Nephron progenitor cell (in vitro differentiated cells): ENCODE data around the gene SPTB.

ENCODE experiments used
- DNase-seq: peaks from one replicate; pipeline ENCODE4 v3.0.0; 2021
- H3K27ac Mint-ChIP-seq: 2 replicates; pipeline ENCODE4 v1.8.0; 2021; ENCODE audit warnings: mild to moderate bottlenecking, moderate library complexity, mixed read lengths
- H3K27me3 Mint-ChIP-seq: 2 replicates; pipeline ENCODE4 v1.8.0; 2021; ENCODE audit warnings: mild to moderate bottlenecking, low read depth, mixed read lengths; ENCODE audit not compliant: poor library complexity
- H3K36me3 Mint-ChIP-seq: 2 replicates; pipeline ENCODE4 v1.8.0; 2021; ENCODE audit warnings: low read depth, mixed read lengths
- H3K4me1 Mint-ChIP-seq: 2 replicates; pipeline ENCODE4 v1.8.0; 2021; ENCODE audit warnings: mixed read lengths
- H3K4me3 Mint-ChIP-seq: 2 replicates; pipeline ENCODE4 v1.8.0; 2021; ENCODE audit warnings: mild to moderate bottlenecking, moderate library complexity, mixed read lengths
- H3K9me3 Mint-ChIP-seq: 2 replicates; pipeline ENCODE4 v1.8.0; 2021; ENCODE audit warnings: mild to moderate bottlenecking, moderate library complexity, mixed read lengths
- TF ChIP-seq, protein P1 (sequence below): fragments of 200-600 bp; sonication (generic); IDR thresholded peaks from 2 replicates; pipeline ENCODE4 v1.5.0; 2021; ENCODE audit warnings: antibody characterized with exemption

The SPTB gene

DNA sequence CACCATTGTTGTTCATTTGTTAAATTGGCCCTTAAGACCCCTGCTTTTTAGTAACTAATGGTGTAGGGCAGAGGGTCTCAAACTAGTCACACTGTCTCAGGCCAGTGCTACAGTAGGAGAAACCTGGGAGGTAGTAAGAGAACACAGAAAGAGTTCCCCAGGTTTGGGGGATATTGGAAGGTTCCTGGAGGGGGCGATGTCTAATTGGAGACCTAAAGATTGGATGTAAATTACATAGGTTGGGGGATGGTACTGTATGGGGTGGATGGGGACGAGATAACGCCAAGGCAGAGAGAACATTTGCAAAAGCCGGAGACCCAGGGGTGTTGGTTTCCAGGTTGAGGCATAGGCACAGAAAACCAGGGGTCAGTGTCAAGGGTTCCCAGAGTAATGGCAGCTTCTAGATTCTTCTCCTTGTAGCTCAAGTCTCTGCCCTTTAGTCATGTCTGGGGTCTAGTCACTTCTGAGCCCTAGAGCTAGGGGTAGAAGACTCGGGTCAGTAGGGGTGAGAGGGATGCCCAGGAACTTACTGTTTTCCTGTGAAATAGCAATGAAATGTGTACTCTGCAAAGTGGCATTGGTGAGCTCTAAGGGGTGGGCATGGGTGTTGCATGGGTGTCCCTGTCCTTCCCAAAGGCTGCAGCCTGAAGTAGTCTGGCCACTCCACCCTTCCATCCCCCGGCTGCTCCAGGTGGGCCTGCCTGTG is 153.7 kb downstream of the SPTB start:
- no peaks in the 10 kb centered on the region for H3K9me3 Mint-ChIP-seq
- no peak overlapping the region for H3K4me3 Mint-ChIP-seq
- peaks cover 63% of the 10 kb centered on the region for H3K4me1 Mint-ChIP-seq
- DNase-seq, result no peak
- H3K27ac Mint-ChIP-seq, result no peak overlapping the region
- TF ChIP-seq, protein P1, sequence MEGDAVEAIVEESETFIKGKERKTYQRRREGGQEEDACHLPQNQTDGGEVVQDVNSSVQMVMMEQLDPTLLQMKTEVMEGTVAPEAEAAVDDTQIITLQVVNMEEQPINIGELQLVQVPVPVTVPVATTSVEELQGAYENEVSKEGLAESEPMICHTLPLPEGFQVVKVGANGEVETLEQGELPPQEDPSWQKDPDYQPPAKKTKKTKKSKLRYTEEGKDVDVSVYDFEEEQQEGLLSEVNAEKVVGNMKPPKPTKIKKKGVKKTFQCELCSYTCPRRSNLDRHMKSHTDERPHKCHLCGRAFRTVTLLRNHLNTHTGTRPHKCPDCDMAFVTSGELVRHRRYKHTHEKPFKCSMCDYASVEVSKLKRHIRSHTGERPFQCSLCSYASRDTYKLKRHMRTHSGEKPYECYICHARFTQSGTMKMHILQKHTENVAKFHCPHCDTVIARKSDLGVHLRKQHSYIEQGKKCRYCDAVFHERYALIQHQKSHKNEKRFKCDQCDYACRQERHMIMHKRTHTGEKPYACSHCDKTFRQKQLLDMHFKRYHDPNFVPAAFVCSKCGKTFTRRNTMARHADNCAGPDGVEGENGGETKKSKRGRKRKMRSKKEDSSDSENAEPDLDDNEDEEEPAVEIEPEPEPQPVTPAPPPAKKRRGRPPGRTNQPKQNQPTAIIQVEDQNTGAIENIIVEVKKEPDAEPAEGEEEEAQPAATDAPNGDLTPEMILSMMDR, result no peak
- peaks cover 17% of the 10 kb centered on the region for H3K27me3 Mint-ChIP-seq
- peaks cover 35% of the 10 kb centered on the region for H3K36me3 Mint-ChIP-seq

DNA sequence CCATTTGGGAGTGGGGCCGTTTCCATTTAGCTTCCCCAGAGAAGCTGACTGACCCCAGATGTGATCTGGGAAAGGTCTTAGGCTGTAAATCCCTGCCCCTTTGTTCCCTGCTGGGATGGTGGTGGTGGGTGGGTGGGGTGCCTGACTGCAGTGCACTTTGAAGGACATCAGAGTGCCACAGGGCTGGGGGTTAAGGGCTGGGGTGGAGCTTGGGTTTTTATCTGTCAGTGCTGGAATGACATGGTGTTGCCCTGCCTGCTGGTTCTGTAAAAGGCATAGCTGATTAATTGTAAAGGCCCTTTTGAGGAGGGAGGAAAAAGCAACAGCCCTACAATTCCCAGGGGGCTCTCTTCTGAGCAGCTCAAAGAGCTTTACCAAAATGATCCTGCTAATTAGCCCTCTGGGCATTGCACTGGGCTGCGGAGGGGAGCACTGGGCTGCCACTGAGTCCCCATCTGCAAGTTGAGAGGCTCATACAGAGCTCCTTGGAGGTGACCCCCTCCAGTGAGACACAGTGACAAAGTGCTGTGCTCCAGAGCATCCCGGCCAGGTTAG is 154.4 kb downstream of the SPTB start:
- peak; percentile 33 for DNase-seq

DNA sequence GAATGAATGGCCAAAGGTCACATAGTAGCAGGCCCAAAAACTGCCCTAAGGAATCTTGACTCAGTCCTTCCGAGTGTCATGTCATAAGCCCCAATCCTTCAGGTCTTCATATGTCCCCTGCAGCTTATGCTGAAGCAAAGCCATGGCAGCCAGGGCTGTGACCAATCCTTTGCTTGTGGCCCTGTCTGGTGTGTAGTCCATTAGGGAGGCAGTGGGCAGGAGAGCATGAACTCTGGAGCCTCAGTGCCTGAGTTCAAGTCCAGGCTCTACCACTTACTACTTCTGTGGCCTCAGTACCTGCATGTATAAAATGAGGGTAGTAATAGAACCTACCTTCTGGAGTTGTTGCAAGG is 155.2 kb downstream of the SPTB start:
- Mint-ChIP-seq H3K27ac (peak overlapping the region; percentile 29), H3K9me3 (no peaks in the 10 kb centered on the region), H3K27me3 (peaks cover 14% of the 10 kb centered on the region)

More for the DNA sequence above, 154.4 kb downstream of the SPTB start:
- Mint-ChIP-seq H3K27ac (peak overlapping the region; percentile 29), H3K9me3 (no peaks in the 10 kb centered on the region), H3K36me3 (peaks cover 35% of the 10 kb centered on the region), H3K27me3 (peaks cover 17% of the 10 kb centered on the region), H3K4me3 (no peak overlapping the region), H3K4me1 (peaks cover 70% of the 10 kb centered on the region)
- TF ChIP-seq, protein P1, result no peak

DNA sequence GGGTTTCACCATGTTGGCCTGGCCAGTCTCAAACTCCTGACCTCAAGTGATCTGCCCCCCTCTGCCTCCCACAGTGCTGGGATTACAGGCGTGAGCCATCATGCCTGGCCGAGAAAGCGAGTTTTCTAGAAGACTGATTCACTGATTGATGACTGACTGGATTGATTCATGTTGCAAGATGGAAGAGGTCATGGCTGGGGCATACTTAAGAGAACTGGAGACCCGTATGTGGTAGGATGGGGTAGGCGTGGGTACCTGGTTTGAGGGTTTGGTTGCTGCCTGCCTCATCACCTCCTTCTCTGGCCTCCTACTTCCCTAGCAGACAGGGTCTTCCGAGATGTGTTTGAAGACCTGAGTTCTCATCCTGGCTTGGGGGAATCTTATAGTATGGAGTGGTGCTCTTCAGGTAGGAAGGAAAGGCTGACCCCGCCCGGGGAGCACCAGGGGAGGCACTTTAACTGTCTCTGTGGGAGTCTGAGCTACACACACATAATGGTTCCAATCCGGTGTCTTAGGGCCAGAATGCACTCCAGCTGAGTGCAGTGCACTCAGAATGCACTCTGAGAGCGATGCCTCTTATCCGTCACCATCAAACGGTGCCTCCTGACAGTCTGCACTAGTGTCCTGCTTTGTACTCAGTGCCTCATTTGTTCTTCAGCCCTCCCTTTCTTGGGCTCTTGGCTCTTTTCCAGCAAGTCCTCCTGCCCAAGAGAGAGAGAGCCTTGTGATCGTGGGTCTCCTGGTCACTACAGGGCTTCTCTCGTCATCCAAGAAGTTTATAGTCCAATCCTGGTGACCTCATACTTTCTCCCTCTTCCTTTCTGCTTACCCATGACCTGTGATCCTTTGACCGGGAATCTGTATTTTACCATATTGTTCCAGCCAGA is 155.8 kb downstream of the SPTB start:
- DNase-seq, result no peak
- Mint-ChIP-seq H3K27me3 (peaks cover 14% of the 10 kb centered on the region), H3K9me3 (no peaks in the 10 kb centered on the region), H3K4me1 (peaks cover 71% of the 10 kb centered on the region), H3K36me3 (peaks cover 31% of the 10 kb centered on the region), H3K4me3 (peak overlapping the region; percentile 18), H3K27ac (peak overlapping the region; percentile 29)
- TF ChIP-seq, protein P1, result no peak

More for the DNA sequence above, 155.2 kb downstream of the SPTB start:
- Mint-ChIP-seq H3K4me3 (peak overlapping the region; percentile 18), H3K36me3 (peaks cover 35% of the 10 kb centered on the region), H3K4me1 (peaks cover 72% of the 10 kb centered on the region)
- TF ChIP-seq, protein P1, result no peak
- no peak for DNase-seq

DNA sequence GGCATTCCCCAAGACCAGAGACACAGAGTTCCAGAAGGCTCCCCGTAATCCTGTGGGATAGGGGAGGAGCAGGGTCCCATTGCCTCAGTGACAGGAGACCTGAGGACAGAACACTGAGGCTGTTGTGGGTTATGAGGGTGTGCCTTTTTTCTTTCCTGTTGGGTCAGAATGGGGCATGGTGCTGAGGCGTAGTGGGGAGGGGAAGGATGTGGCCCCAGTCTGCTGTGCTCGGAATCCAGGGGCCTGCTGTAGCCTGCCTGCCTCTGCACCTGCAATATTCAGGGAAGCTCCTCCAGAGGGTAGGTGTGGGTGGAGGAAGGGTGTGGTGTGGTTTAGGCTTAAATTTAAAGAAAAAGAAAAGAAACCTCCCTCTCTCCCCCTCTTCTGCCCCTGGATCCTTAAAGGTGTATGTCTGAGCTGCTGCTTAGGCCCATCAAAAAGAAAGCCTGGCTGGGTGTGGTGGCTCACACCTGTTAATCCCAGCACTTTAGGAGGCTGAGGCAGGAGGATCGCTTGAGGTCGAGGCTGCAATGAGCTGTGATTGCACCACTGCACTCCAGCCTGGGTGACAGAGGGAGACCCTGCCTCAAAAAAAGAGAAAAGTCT is 156.8 kb downstream of the SPTB start:
- peaks cover 81% of the 10 kb centered on the region for H3K4me1 Mint-ChIP-seq
- TF ChIP-seq, protein P1, result no peak
- no peak for DNase-seq

More for the DNA sequence above, 156.8 kb downstream of the SPTB start:
- Mint-ChIP-seq H3K27ac (no peak overlapping the region), H3K27me3 (peaks cover 14% of the 10 kb centered on the region), H3K36me3 (peaks cover 30% of the 10 kb centered on the region), H3K4me3 (no peak overlapping the region), H3K9me3 (no peaks in the 10 kb centered on the region)
